Panc1 (cell line): ENCODE measurements around the gene LRCH1. TPM values are rescaled to one million over a fixed set of nuclear protein-coding genes. Genes with fewer than 3 reads are reported as not detected.

ENCODE experiments used
- ATAC-seq: fragments of 200-7000 bp; cut with Tn5 transposase; 2 replicates; pipeline ENCODE4 v1.9.1; 2020; ENCODE audit warnings: mild to moderate bottlenecking, moderate library complexity
- BruUV-seq: library from RNA; stranded (reverse); fragments of 400-500 nt; replicated peaks from 2 replicates; lab custom pipeline; 2021; lab: Mats Ljungman, UMichigan
- CTCF ChIA-PET: fragments of 300-600 bp; sonication (Branson Sonifier 250); formaldehyde crosslinking; loops from one replicate; lab custom pipeline; 2022; ENCODE audit warnings: antibody characterized with exemption; lab: Charles Lee
- POLR2A ChIA-PET: fragments of 300-600 bp; sonication (Branson Sonifier 250); formaldehyde crosslinking; loops from one replicate; lab custom pipeline; 2022; ENCODE audit warnings: antibody characterized with exemption; lab: Charles Lee
- DNase-seq: peaks from one replicate; pipeline ENCODE4 v3.0.0-alpha.2; 2010; ENCODE audit warnings: low read depth, low spot score
- H3K27ac ChIP-seq: 2 replicates; pipeline ENCODE4 v1.5.1; 2011; ENCODE audit warnings: mild to moderate bottlenecking, low read length, inconsistent platforms
- H3K27me3 ChIP-seq: fragments of 200-500 bp; sonication (Bioruptor generic); 2 replicates; pipeline ENCODE4 v1.6.0; 2014; ENCODE audit warnings: low read length, inconsistent platforms; ENCODE audit not compliant: control insufficient read depth, insufficient read depth
- H3K36me3 ChIP-seq: fragments of 200-500 bp; sonication (Bioruptor generic); 2 replicates; pipeline ENCODE4 v1.5.1; 2014; ENCODE audit warnings: inconsistent platforms, mild to moderate bottlenecking, low read length, moderate library complexity; ENCODE audit not compliant: control insufficient read depth, insufficient read depth
- H3K4me1 ChIP-seq: 2 replicates; pipeline ENCODE4 v1.5.1; 2011; ENCODE audit warnings: inconsistent platforms, mild to moderate bottlenecking, low read length, moderate library complexity; ENCODE audit not compliant: control insufficient read depth, insufficient read depth
- H3K4me3 ChIP-seq, 2 experiments: 2 replicates each; pipeline ENCODE4 v1.5.1; 2011 to 2012; ENCODE audit warnings: low read depth in 2 of 2, low read length in 2 of 2, mild to moderate bottlenecking in 2 of 2, inconsistent platforms in 1 of 2, moderate library complexity in 1 of 2
- H3K9me3 ChIP-seq: fragments of 200-500 bp; sonication (Bioruptor generic); 2 replicates; pipeline ENCODE4 v1.5.1; 2014; ENCODE audit warnings: low read depth, mild to moderate bottlenecking, inconsistent platforms, low read length, moderate library complexity; ENCODE audit not compliant: control insufficient read depth, insufficient read depth
- CTCF ChIP-seq: fragments of 450-650 bp; IDR thresholded peaks from 2 replicates; pipeline ENCODE4 v1.5.1; 2017; ENCODE audit warnings: mild to moderate bottlenecking
- POLR2AphosphoS5 ChIP-seq: IDR thresholded peaks from 2 replicates; pipeline ENCODE4 v1.6.1; 2012; ENCODE audit warnings: mild to moderate bottlenecking, low read depth, low read length, moderate library complexity
- SIN3A ChIP-seq: IDR thresholded peaks from 2 replicates; pipeline ENCODE4 v1.6.1; 2012; ENCODE audit warnings: low read depth, mild to moderate bottlenecking, low read length, moderate library complexity, borderline replicate concordance; ENCODE audit not compliant: insufficient read depth
- TCF7L2 ChIP-seq: IDR thresholded peaks from 2 replicates; pipeline ENCODE4 v1.6.1; 2011; ENCODE audit warnings: mild to moderate bottlenecking, low read depth, low read length, inconsistent platforms
- in situ Hi-C: cut with HindIII; loops from 2 replicates; pipeline ENCODE4 v1.10.0; 2016; ENCODE audit warnings: low sequenced_read_pairs, low pct_unique_long_range_greater_than_20kb
- intact Hi-C: fragments of 100-400 bp; cut with micrococcal nuclease; formaldehyde crosslinking; loops from one replicate; pipeline ENCODE4 v1.10.0; 2022; ENCODE audit not compliant: unreplicated experiment
- total RNA-seq: library from RNA; stranded (reverse); gene quantifications from one replicate; pipeline ENCODE4 v1.2.1, GENCODE V29; 2021; ENCODE audit not compliant: unreplicated experiment
- TF ChIP-seq, protein P1 (sequence below), 2 experiments: IDR thresholded peaks; 2 replicates each; pipeline ENCODE4 v1.6.1; 2011 to 2012; ENCODE audit warnings: low read depth in 2 of 2, control low read depth in 1 of 2, low read length in 1 of 2, mild to moderate bottlenecking in 1 of 2, moderate library complexity in 1 of 2; ENCODE audit not compliant: insufficient read depth in 1 of 2

LRCH1 gene
- total RNA-seq, 1 experiment from 2014 or later: 7.9 TPM

DNA sequence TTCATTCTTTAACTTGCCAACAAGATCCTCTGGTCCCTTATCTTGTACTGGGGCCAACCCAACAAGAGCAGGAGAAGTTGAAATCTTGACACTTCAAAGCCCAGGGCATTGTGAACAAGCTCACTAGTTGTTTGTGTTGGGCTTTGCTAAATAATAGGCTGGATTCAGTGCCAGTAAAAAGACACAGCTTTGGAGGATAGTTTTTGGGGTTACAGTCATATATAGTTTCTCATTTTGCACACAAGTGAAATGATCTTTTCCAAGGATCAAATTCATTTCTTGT, 30.3 kb upstream of the LRCH1 start:
- in situ Hi-C loops: no loop called here
- POLR2A ChIA-PET: no interaction called here
- H3K27ac ChIP-seq: no peak overlapping the region
- CTCF ChIA-PET: no interaction called here
- no peaks in the 10 kb centered on the region for H3K4me1 ChIP-seq
- DNase-seq (no peak), ATAC-seq (no peak)
- intact Hi-C loops: no loop called here
- no peak for TF ChIP-seq SIN3A
- TF ChIP-seq, protein P1, sequence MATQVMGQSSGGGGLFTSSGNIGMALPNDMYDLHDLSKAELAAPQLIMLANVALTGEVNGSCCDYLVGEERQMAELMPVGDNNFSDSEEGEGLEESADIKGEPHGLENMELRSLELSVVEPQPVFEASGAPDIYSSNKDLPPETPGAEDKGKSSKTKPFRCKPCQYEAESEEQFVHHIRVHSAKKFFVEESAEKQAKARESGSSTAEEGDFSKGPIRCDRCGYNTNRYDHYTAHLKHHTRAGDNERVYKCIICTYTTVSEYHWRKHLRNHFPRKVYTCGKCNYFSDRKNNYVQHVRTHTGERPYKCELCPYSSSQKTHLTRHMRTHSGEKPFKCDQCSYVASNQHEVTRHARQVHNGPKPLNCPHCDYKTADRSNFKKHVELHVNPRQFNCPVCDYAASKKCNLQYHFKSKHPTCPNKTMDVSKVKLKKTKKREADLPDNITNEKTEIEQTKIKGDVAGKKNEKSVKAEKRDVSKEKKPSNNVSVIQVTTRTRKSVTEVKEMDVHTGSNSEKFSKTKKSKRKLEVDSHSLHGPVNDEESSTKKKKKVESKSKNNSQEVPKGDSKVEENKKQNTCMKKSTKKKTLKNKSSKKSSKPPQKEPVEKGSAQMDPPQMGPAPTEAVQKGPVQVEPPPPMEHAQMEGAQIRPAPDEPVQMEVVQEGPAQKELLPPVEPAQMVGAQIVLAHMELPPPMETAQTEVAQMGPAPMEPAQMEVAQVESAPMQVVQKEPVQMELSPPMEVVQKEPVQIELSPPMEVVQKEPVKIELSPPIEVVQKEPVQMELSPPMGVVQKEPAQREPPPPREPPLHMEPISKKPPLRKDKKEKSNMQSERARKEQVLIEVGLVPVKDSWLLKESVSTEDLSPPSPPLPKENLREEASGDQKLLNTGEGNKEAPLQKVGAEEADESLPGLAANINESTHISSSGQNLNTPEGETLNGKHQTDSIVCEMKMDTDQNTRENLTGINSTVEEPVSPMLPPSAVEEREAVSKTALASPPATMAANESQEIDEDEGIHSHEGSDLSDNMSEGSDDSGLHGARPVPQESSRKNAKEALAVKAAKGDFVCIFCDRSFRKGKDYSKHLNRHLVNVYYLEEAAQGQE (IDR thresholded peaks at IDR 0.05; ENCODE audit: insufficient read depth in 1 of 2, low read depth in 2 of 2, low read length in 1 of 2): no peak
- no peak overlapping the region for H3K4me3 ChIP-seq
- no TSS peak for BruUV-seq
- H3K27me3 ChIP-seq: no peaks in the 10 kb centered on the region
- no peaks in the 10 kb centered on the region for H3K36me3 ChIP-seq
- no peaks in the 10 kb centered on the region for H3K9me3 ChIP-seq

- Histone ChIP-seq H3K27ac (no peak overlapping the region), H3K27me3 (no peaks in the 10 kb centered on the region), H3K4me1 (no peaks in the 10 kb centered on the region), H3K4me3 (no peak overlapping the region), H3K36me3 (no peaks in the 10 kb centered on the region), H3K9me3 (no peaks in the 10 kb centered on the region)
- ATAC-seq: no peak
- POLR2A ChIA-PET: no interaction called here
- in situ Hi-C loops: no loop called here
- intact Hi-C loops: no loop called here
- CTCF ChIA-PET: no interaction called here
- no peak for TF ChIP-seq POLR2AphosphoS5
- no peak for TF ChIP-seq SIN3A
- TF ChIP-seq TCF7L2: no peak
- TF ChIP-seq, protein P1 (IDR thresholded peaks at IDR 0.05; ENCODE audit: insufficient read depth in 1 of 2, low read depth in 2 of 2, low read length in 1 of 2): no peak
- no peak for TF ChIP-seq CTCF
- no TSS peak for BruUV-seq
- no peak for DNase-seq
These were observed 28.8 kb upstream of the LRCH1 start for GRCh38 chr13:46523972-46524752.
